ENCODE data around the gene DENND1A.

DENND1A gene

GRCh38 chr9:123868002-123868401, 61.9 kb downstream of the DENND1A start:
- no peak for DNase-seq (ENCODE audit: extremely low read depth in 1 of 2, low read depth in 1 of 2)

GRCh38 chr9:123867034-123867433, 62.9 kb downstream of the DENND1A start:
- no peak for DNase-seq (ENCODE audit: extremely low read depth in 1 of 2, low read depth in 1 of 2)

- no peak for DNase-seq (ENCODE audit: extremely low read depth in 1 of 2, low read depth in 1 of 2)
These were observed 63.4 kb downstream of the DENND1A start for GRCh38 chr9:123866497-123866896.

- no peak for DNase-seq (ENCODE audit: extremely low read depth in 1 of 2, low read depth in 1 of 2)
These were observed 64.5 kb downstream of the DENND1A start for GRCh38 chr9:123865226-123866000.

- DNase-seq (ENCODE audit: extremely low read depth in 1 of 2, low read depth in 1 of 2) = no peak
These were observed 65.7 kb downstream of the DENND1A start for GRCh38 chr9:123864251-123864650.

- DNase-seq (ENCODE audit: extremely low read depth in 1 of 2, low read depth in 1 of 2) = no peak
These were observed 66.6 kb downstream of the DENND1A start for GRCh38 chr9:123863164-123863855.

GRCh38 chr9:123861756-123862120, 68.2 kb downstream of the DENND1A start:
- DNase-seq (ENCODE audit: extremely low read depth in 1 of 2, low read depth in 1 of 2) = no peak

GRCh38 chr9:123861086-123861755, 68.7 kb downstream of the DENND1A start:
- DNase-seq (ENCODE audit: extremely low read depth in 1 of 2, low read depth in 1 of 2) = no peak

GRCh38 chr9:123860603-123861002, 69.3 kb downstream of the DENND1A start:
- no peak for DNase-seq (ENCODE audit: extremely low read depth in 1 of 2, low read depth in 1 of 2)

GRCh38 chr9:123852403-123852802, 77.5 kb downstream of the DENND1A start:
- DNase-seq (ENCODE audit: extremely low read depth in 1 of 2, low read depth in 1 of 2) = no peak

- no peak for DNase-seq (ENCODE audit: extremely low read depth in 1 of 2, low read depth in 1 of 2)
These were observed 78.1 kb downstream of the DENND1A start for GRCh38 chr9:123851851-123852250.

GRCh38 chr9:123848447-123849085, 81.4 kb downstream of the DENND1A start:
- no peak for DNase-seq (ENCODE audit: extremely low read depth in 1 of 2, low read depth in 1 of 2)

- DNase-seq (ENCODE audit: extremely low read depth in 1 of 2, low read depth in 1 of 2) = no peak
These were observed 83.0 kb downstream of the DENND1A start for GRCh38 chr9:123846966-123847365.

- DNase-seq (ENCODE audit: extremely low read depth in 1 of 2, low read depth in 1 of 2) = no peak
These were observed 86.2 kb downstream of the DENND1A start for GRCh38 chr9:123843703-123844102.

- no peak for DNase-seq (ENCODE audit: extremely low read depth in 1 of 2, low read depth in 1 of 2)
These were observed 94.1 kb downstream of the DENND1A start for GRCh38 chr9:123835821-123836220.

GRCh38 chr9:123834889-123835562, 94.9 kb downstream of the DENND1A start:
- no peak for DNase-seq (ENCODE audit: extremely low read depth in 1 of 2, low read depth in 1 of 2)

GRCh38 chr9:123834218-123834888, 95.6 kb downstream of the DENND1A start:
- no peak for DNase-seq (ENCODE audit: extremely low read depth in 1 of 2, low read depth in 1 of 2)

- no peak for DNase-seq (ENCODE audit: extremely low read depth in 1 of 2, low read depth in 1 of 2)
These were observed 96.9 kb downstream of the DENND1A start for GRCh38 chr9:123832858-123833650.

- no peak for DNase-seq (ENCODE audit: extremely low read depth in 1 of 2, low read depth in 1 of 2)
These were observed 97.8 kb downstream of the DENND1A start for GRCh38 chr9:123832176-123832575.

Measured in stimulated activated CD8-positive, alpha-beta memory T cell treated with anti-CD3 and anti-CD28 coated beads, Interleukin-7, amount 100 ng/mL, for 48 hours (primary cell).